ENCODE measurements around the gene CAPN14. TPM values are rescaled to one million over a fixed set of nuclear protein-coding genes. Genes with fewer than 3 reads are reported as not detected.

CAPN14 gene
- total RNA-seq, 2 experiments from 2014 or later, result 0.20 to 0.30 TPM

DNA sequence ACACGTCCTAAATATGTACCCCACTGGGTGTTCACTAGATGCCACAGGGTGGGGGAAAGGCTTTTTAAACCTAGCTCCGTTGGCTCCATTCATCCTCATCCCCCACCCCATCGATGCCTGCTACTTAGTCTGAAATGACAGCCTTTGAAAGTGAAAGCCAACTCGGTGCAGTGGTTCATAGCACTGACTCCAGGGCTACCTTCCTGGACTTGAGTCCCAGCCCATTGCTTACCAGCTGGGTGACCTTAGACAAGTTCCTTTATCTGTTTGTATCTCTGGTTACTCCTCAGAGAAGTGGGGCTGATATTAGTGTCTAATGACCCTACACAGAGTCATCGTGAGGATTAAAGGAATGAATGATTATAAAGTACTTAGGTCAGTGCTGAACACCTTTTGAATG lies 41.0 kb upstream of the CAPN14 start:
- DNase-seq (no peak), ATAC-seq (ENCODE audit: poor library complexity) (no peak)
- TF ChIP-seq, protein P1, sequence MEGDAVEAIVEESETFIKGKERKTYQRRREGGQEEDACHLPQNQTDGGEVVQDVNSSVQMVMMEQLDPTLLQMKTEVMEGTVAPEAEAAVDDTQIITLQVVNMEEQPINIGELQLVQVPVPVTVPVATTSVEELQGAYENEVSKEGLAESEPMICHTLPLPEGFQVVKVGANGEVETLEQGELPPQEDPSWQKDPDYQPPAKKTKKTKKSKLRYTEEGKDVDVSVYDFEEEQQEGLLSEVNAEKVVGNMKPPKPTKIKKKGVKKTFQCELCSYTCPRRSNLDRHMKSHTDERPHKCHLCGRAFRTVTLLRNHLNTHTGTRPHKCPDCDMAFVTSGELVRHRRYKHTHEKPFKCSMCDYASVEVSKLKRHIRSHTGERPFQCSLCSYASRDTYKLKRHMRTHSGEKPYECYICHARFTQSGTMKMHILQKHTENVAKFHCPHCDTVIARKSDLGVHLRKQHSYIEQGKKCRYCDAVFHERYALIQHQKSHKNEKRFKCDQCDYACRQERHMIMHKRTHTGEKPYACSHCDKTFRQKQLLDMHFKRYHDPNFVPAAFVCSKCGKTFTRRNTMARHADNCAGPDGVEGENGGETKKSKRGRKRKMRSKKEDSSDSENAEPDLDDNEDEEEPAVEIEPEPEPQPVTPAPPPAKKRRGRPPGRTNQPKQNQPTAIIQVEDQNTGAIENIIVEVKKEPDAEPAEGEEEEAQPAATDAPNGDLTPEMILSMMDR (IDR thresholded peaks at IDR 0.05), result no peak
- Histone ChIP-seq H3K4me1 (ENCODE audit: insufficient read depth, low read length) (no peaks in the 10 kb centered on the region), H3K4me3 (ENCODE audit: low read length) (no peak overlapping the region), H3K9me3 (ENCODE audit: control insufficient read depth in 1 of 2, insufficient read depth in 1 of 2, low read length in 2 of 2) (no peaks in the 10 kb centered on the region), H3K27ac (ENCODE audit: low read depth in 1 of 2, low read length in 2 of 2) (no peak overlapping the region), H3K27me3 (ENCODE audit: control insufficient read depth in 1 of 2, insufficient read depth in 2 of 2, low read length in 2 of 2) (no peaks in the 10 kb centered on the region), H3K36me3 (ENCODE audit: insufficient read depth, low read length) (no peaks in the 10 kb centered on the region)
- ChIA-PET CTCF (no interaction called here), POLR2A (no interaction called here)
- H3K27me3 Mint-ChIP-seq, result no peaks in the 10 kb centered on the region
- no peaks in the 10 kb centered on the region for H3K36me3 Mint-ChIP-seq (ENCODE audit: low read depth)
- H3K27ac Mint-ChIP-seq, result no peak overlapping the region
- H3K4me1 Mint-ChIP-seq (ENCODE audit: low read depth), result no peaks in the 10 kb centered on the region
- no peaks in the 10 kb centered on the region for H3K9me3 Mint-ChIP-seq
- H3K4me3 Mint-ChIP-seq, result no peak overlapping the region
- intact Hi-C loops (cut with DNase I, micrococcal nuclease), result no loop called here

DNA sequence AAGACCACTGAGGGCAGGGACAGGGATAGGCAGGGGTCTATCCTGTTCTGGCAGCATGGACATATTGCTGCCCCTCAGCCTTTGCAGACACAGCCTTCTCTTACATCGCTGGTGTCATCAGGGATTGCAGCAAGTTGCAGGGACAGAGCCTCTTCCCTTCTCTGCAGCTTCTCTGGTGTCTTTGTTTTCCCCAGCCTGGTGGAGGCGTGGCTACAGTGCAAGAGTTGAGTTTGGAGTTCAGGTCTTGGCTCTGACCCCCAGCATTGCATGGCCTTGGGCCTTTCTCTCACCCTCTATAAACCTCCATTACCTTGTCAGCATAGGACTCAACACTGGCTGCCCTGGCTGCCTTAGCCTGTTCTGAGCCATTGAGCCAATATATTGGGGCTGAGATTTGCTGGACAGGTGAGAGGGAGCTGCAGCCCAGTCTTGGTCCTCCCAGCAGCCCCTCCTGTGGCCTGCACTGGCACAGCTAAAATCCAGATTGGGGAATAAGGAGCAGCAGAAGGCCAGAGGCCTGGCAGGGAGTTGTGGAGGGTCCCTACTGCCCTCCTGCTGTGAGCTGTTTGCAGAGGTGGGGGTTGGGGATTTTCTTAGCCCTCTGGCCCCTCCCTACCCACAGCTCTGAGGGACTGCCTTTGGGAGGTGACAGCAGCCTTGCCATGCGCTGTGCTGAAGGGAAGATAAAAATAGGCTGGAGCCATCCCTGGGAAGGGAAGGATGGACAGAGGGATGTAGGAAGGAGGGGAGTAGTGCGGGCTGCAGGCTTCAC lies 39.5 kb upstream of the CAPN14 start:
- TF ChIP-seq, protein P1 (IDR thresholded peaks at IDR 0.05), result no peak
- Histone ChIP-seq H3K27me3 (ENCODE audit: control insufficient read depth in 1 of 2, insufficient read depth in 2 of 2, low read length in 2 of 2) (no peaks in the 10 kb centered on the region), H3K4me3 (ENCODE audit: low read length) (no peak overlapping the region), H3K36me3 (ENCODE audit: insufficient read depth, low read length) (no peaks in the 10 kb centered on the region), H3K4me1 (ENCODE audit: insufficient read depth, low read length) (no peaks in the 10 kb centered on the region), H3K27ac (ENCODE audit: low read depth in 1 of 2, low read length in 2 of 2) (no peak overlapping the region), H3K9me3 (ENCODE audit: control insufficient read depth in 1 of 2, insufficient read depth in 1 of 2, low read length in 2 of 2) (no peaks in the 10 kb centered on the region)
- DNase-seq, result no peak
- no peak overlapping the region for H3K27ac Mint-ChIP-seq
- H3K36me3 Mint-ChIP-seq (ENCODE audit: low read depth), result no peaks in the 10 kb centered on the region
- POLR2A ChIA-PET, result no interaction called here
- H3K9me3 Mint-ChIP-seq, result no peaks in the 10 kb centered on the region
- CTCF ChIA-PET, result no interaction called here
- no peak overlapping the region for H3K4me3 Mint-ChIP-seq
- intact Hi-C loops (cut with DNase I, micrococcal nuclease), result no loop called here
- ATAC-seq (ENCODE audit: poor library complexity), result no peak
- H3K27me3 Mint-ChIP-seq, result no peaks in the 10 kb centered on the region
- H3K4me1 Mint-ChIP-seq (ENCODE audit: low read depth), result no peaks in the 10 kb centered on the region

DNA sequence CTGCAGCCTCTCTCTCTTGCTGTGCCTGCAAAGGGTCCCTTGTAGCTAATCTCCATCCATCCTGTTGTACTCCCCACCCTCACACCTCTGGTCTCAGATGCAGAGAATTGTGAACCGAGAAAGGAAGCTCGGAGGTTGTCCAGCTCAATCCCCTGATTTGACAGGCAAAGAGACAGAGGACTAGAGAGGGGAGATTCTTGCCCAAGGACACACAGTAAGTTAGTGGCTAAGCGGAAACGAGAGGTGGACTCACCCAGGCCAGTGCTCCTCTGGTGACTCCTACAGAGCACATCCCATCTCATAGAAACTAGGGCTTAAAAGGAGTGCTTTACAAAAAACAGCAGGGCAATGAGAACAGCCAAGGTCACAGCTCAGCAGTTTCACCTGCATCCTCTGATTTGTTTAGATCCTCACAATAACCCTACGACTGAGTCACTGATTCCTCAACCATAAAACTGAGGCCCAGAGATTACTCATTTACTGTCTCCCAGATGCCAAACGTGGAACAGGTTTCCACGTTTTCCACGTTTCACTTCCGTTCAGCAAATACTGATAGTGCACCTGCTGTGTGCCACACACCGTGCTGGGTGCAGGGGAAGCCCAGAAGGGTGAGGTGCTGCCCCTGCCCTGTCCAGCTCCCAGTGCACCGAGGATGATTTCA lies 38.7 kb upstream of the CAPN14 start:
- TF ChIP-seq, protein P1 (IDR thresholded peaks at IDR 0.05), result no peak
- ChIA-PET CTCF (no interaction called here), POLR2A (no interaction called here)
- Mint-ChIP-seq H3K27ac (no peak overlapping the region), H3K9me3 (no peaks in the 10 kb centered on the region), H3K4me3 (no peak overlapping the region), H3K36me3 (ENCODE audit: low read depth) (no peaks in the 10 kb centered on the region), H3K27me3 (no peaks in the 10 kb centered on the region), H3K4me1 (ENCODE audit: low read depth) (no peaks in the 10 kb centered on the region)
- Histone ChIP-seq H3K9me3 (ENCODE audit: control insufficient read depth in 1 of 2, insufficient read depth in 1 of 2, low read length in 2 of 2) (no peaks in the 10 kb centered on the region), H3K4me1 (ENCODE audit: insufficient read depth, low read length) (no peaks in the 10 kb centered on the region), H3K36me3 (ENCODE audit: insufficient read depth, low read length) (no peaks in the 10 kb centered on the region), H3K4me3 (ENCODE audit: low read length) (no peak overlapping the region), H3K27me3 (ENCODE audit: control insufficient read depth in 1 of 2, insufficient read depth in 2 of 2, low read length in 2 of 2) (no peaks in the 10 kb centered on the region), H3K27ac (ENCODE audit: low read depth in 1 of 2, low read length in 2 of 2) (no peak overlapping the region)
- DNase-seq, result no peak
- no peak for ATAC-seq (ENCODE audit: poor library complexity)
- intact Hi-C loops (cut with DNase I, micrococcal nuclease), result no loop called here
